GM12878 (cell line): ENCODE measurements around the gene SLC35A2. TPM values are rescaled to one million over a fixed set of nuclear protein-coding genes. Genes with fewer than 3 reads are reported as not detected.

Source experiments
- ESRRA ChIP-seq: IDR thresholded peaks from 2 replicates; pipeline ENCODE4 v1.6.1; 2012; ENCODE audit warnings: mild to moderate bottlenecking, low read length, improper control_type of control experiment
- IKZF1 ChIP-seq: fragments of 450-650 bp; conservative IDR thresholded peaks from 2 replicates; pipeline ENCODE4 v1.6.1; 2017; ENCODE audit warnings: antibody characterized with exemption, mild to moderate bottlenecking
- RAD21 ChIP-seq: IDR thresholded peaks from 2 replicates; pipeline ENCODE4 v1.6.1; 2011; ENCODE audit warnings: mild to moderate bottlenecking, low read depth, low read length, moderate library complexity; ENCODE audit not compliant: insufficient read depth
- SKIL ChIP-seq: fragments of 450-650 bp; IDR thresholded peaks from 2 replicates; pipeline ENCODE4 v1.6.1; 2017; ENCODE audit warnings: mild to moderate bottlenecking, low read depth, inconsistent platforms; ENCODE audit not compliant: poor library complexity, severe bottlenecking
- polyA plus RNA-seq, 11 experiments: library from polyadenylated mRNA; depleted of rRNA in 4 of 11; unstranded in 6 of 11; stranded (reverse) in 5 of 11; fragments of >200 nt; fragmentation: Nextera tagmentation in 4 of 11; fragmentation: Illumina TruSeq in 1 of 11; extraction: Ambion mirVana in 4 of 11; extraction: Trizol in 1 of 11; gene quantifications; 1 replicate in 1 of 11; 2 replicates in 10 of 11; pipeline versions ENCODE4 v1.2.1 to v1.2.3, GENCODE V29; 2011 to 2016; ENCODE audit warnings: inconsistent platforms in 2 of 11, missing spikeins in 2 of 11, low read depth in 1 of 11
- total RNA-seq, 4 experiments: library from RNA; depleted of rRNA in 3 of 4; stranded (reverse); fragments of >200 nt in 3 of 4; fragmentation: Illumina TruSeq in 1 of 4; extraction: Trizol in 1 of 4; gene quantifications; 2 replicates each; pipeline versions ENCODE4 v1.2.1 to v1.2.3, GENCODE V29; 2013 to 2021
- TF ChIP-seq, protein P1 (sequence below): fragments of 450-650 bp; IDR thresholded peaks from 2 replicates; pipeline ENCODE4 v1.6.1; 2014; ENCODE audit warnings: mild to moderate bottlenecking
- TF ChIP-seq, protein P2 (sequence below): fragments of 450-650 bp; IDR thresholded peaks from 2 replicates; pipeline ENCODE4 v1.6.1; 2017; ENCODE audit warnings: mild to moderate bottlenecking

Gene SLC35A2
- total and polyA plus RNA-seq, 10 of the 15 experiments (the other 5 are each of a cell fraction or from before 2014, with no cell fraction given), result 2.1 to 27.4 (median 14.9) TPM

GRCh38 chrX:48937054-48937907 lies 25.8 kb upstream of the SLC35A2 start (continued):
- TF ChIP-seq, protein P1, sequence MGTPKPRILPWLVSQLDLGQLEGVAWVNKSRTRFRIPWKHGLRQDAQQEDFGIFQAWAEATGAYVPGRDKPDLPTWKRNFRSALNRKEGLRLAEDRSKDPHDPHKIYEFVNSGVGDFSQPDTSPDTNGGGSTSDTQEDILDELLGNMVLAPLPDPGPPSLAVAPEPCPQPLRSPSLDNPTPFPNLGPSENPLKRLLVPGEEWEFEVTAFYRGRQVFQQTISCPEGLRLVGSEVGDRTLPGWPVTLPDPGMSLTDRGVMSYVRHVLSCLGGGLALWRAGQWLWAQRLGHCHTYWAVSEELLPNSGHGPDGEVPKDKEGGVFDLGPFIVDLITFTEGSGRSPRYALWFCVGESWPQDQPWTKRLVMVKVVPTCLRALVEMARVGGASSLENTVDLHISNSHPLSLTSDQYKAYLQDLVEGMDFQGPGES, result no peak
- no peak for TF ChIP-seq ESRRA
- TF ChIP-seq RAD21, result peak; percentile 57
- TF ChIP-seq SKIL, result peak; percentile 85
- peak; percentile 95 for TF ChIP-seq IKZF1
- TF ChIP-seq, protein P2, sequence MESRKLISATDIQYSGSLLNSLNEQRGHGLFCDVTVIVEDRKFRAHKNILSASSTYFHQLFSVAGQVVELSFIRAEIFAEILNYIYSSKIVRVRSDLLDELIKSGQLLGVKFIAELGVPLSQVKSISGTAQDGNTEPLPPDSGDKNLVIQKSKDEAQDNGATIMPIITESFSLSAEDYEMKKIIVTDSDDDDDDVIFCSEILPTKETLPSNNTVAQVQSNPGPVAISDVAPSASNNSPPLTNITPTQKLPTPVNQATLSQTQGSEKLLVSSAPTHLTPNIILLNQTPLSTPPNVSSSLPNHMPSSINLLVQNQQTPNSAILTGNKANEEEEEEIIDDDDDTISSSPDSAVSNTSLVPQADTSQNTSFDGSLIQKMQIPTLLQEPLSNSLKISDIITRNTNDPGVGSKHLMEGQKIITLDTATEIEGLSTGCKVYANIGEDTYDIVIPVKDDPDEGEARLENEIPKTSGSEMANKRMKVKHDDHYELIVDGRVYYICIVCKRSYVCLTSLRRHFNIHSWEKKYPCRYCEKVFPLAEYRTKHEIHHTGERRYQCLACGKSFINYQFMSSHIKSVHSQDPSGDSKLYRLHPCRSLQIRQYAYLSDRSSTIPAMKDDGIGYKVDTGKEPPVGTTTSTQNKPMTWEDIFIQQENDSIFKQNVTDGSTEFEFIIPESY, result no peak
- TF ChIP-seq, all 136 proteins: peak for 77
